H9 (cell line): ENCODE results near the gene LSP1. TPM values are rescaled to one million over a fixed set of nuclear protein-coding genes. Genes with fewer than 3 reads are reported as not detected.

Source experiments
- DNase-seq: peaks from one replicate; pipeline ENCODE4 v3.0.0-alpha.2; 2017
- H2AFZ ChIP-seq: one replicate; pipeline ENCODE4 v1.6.1; 2013; ENCODE audit warnings: mild to moderate bottlenecking, low read length, control low read depth, moderate library complexity
- H2AK5ac ChIP-seq: 2 replicates; pipeline ENCODE4 v1.6.1; 2013; ENCODE audit warnings: low read length, control low read depth, mixed read lengths; ENCODE audit not compliant: insufficient read length
- H2BK120ac ChIP-seq: one replicate; pipeline ENCODE4 v1.6.1; 2013; ENCODE audit warnings: low read depth, mild to moderate bottlenecking, low read length, control low read depth, inconsistent platforms; ENCODE audit not compliant: poor library complexity, severe bottlenecking
- H2BK12ac ChIP-seq: 2 replicates; pipeline ENCODE4 v1.6.1; 2013; ENCODE audit warnings: low read length, control low read depth, mixed read lengths, low read depth; ENCODE audit not compliant: insufficient read length
- H2BK15ac ChIP-seq: 2 replicates; pipeline ENCODE4 v1.6.1; 2013; ENCODE audit warnings: low read depth, low read length, control low read depth
- H2BK20ac ChIP-seq: one replicate; pipeline ENCODE4 v1.6.1; 2013; ENCODE audit warnings: low read depth, mild to moderate bottlenecking, low read length, control low read depth, inconsistent platforms; ENCODE audit not compliant: poor library complexity, severe bottlenecking
- H2BK5ac ChIP-seq: 2 replicates; pipeline ENCODE4 v1.6.1; 2013; ENCODE audit warnings: low read length, control low read depth, mixed read lengths; ENCODE audit not compliant: insufficient read length
- H3K14ac ChIP-seq: 2 replicates; pipeline ENCODE4 v1.6.1; 2013; ENCODE audit warnings: low read length, control low read depth; ENCODE audit not compliant: insufficient read depth
- H3K18ac ChIP-seq: 2 replicates; pipeline ENCODE4 v1.6.1; 2013; ENCODE audit warnings: low read depth, mild to moderate bottlenecking, mixed read lengths, low read length, control low read depth; ENCODE audit not compliant: insufficient read length
- H3K23ac ChIP-seq: 2 replicates; pipeline ENCODE4 v1.6.1; 2013; ENCODE audit warnings: low read length, control low read depth, mixed read lengths, low read depth; ENCODE audit not compliant: insufficient read length
- H3K23me2 ChIP-seq: 2 replicates; pipeline ENCODE4 v1.6.1; 2013; ENCODE audit warnings: low read depth, mild to moderate bottlenecking, mixed read lengths, low read length, control low read depth; ENCODE audit not compliant: insufficient read length, poor library complexity, severe bottlenecking
- H3K27ac ChIP-seq: 2 replicates; pipeline ENCODE4 v1.5.1; 2013; ENCODE audit warnings: low read length, control low read depth, mixed read lengths, low read depth; ENCODE audit not compliant: insufficient read length
- H3K27me3 ChIP-seq: 2 replicates; pipeline ENCODE4 v1.6.1; 2013; ENCODE audit warnings: low read length, control low read depth, inconsistent platforms; ENCODE audit not compliant: insufficient read depth
- H3K4ac ChIP-seq: 2 replicates; pipeline ENCODE4 v1.6.1; 2013; ENCODE audit warnings: low read depth, mild to moderate bottlenecking, control low read depth, inconsistent platforms, low read length, moderate library complexity
- H3K4me1 ChIP-seq: 2 replicates; pipeline ENCODE4 v1.6.1; 2013; ENCODE audit warnings: low read length, control low read depth, inconsistent platforms; ENCODE audit not compliant: insufficient read depth
- H3K4me2 ChIP-seq: 2 replicates; pipeline ENCODE4 v1.6.1; 2013; ENCODE audit warnings: low read length, control low read depth, mixed read lengths; ENCODE audit not compliant: insufficient read length, insufficient read depth
- H3K56ac ChIP-seq: 2 replicates; pipeline ENCODE4 v1.6.1; 2013; ENCODE audit warnings: low read depth, mild to moderate bottlenecking, mixed read lengths, low read length, control low read depth; ENCODE audit not compliant: insufficient read length
- H3K79me1 ChIP-seq: 2 replicates; pipeline ENCODE4 v1.6.1; 2013; ENCODE audit warnings: low read depth, mild to moderate bottlenecking, moderate library complexity, low read length, control low read depth, inconsistent platforms; ENCODE audit not compliant: insufficient read depth, poor library complexity, severe bottlenecking
- H3K79me2 ChIP-seq: 2 replicates; pipeline ENCODE4 v1.6.1; 2013; ENCODE audit warnings: low read length, control low read depth, inconsistent platforms; ENCODE audit not compliant: insufficient read depth
- H3K9ac ChIP-seq: 2 replicates; pipeline ENCODE4 v1.6.1; 2013; ENCODE audit warnings: low read length, control low read depth, mixed read lengths; ENCODE audit not compliant: insufficient read length; ENCODE audit errors: extremely low read depth
- H3K9me3 ChIP-seq: one replicate; pipeline ENCODE4 v1.6.1; 2013; ENCODE audit warnings: low read depth, low read length, inconsistent platforms; ENCODE audit not compliant: control insufficient read depth
- H3T11ph ChIP-seq: one replicate; pipeline ENCODE4 v1.6.1; 2013; ENCODE audit warnings: mild to moderate bottlenecking, low read length, control low read depth, inconsistent platforms
- H4K20me1 ChIP-seq: one replicate; pipeline ENCODE4 v1.6.1; 2013; ENCODE audit not compliant: control insufficient read depth, insufficient read length, insufficient read depth
- H4K5ac ChIP-seq: 2 replicates; pipeline ENCODE4 v1.6.1; 2013; ENCODE audit warnings: low read depth, mild to moderate bottlenecking, mixed read lengths, low read length, control low read depth; ENCODE audit not compliant: insufficient read length
- H4K8ac ChIP-seq: replicated peaks from 2 replicates; pipeline ENCODE4 v1.6.1; 2013; ENCODE audit warnings: low read length, control low read depth, mixed read lengths, low read depth; ENCODE audit not compliant: insufficient read length
- H4K91ac ChIP-seq: 2 replicates; pipeline ENCODE4 v1.6.1; 2013; ENCODE audit warnings: low read depth, mild to moderate bottlenecking, moderate library complexity, mixed read lengths, low read length, control low read depth; ENCODE audit not compliant: insufficient read length
- H3K27ac Mint-ChIP-seq, 3 experiments: 2 replicates in 2 of 3; 3 replicates in 1 of 3; pipeline ENCODE4 v1.8.0; 2020 to 2021; ENCODE audit warnings: mixed read lengths in 3 of 3, mild to moderate bottlenecking in 1 of 3, moderate library complexity in 1 of 3
- H3K27me3 Mint-ChIP-seq: 2 replicates; pipeline ENCODE4 v1.8.0; 2021; ENCODE audit warnings: low read depth, mild to moderate bottlenecking, moderate library complexity, mixed read lengths
- H3K36me3 Mint-ChIP-seq, 3 experiments: 2 replicates in 2 of 3; 3 replicates in 1 of 3; pipeline ENCODE4 v1.8.0; 2020 to 2021; ENCODE audit warnings: low read depth in 3 of 3, mixed read lengths in 3 of 3; ENCODE audit not compliant: insufficient read depth in 1 of 3
- H3K4me1 Mint-ChIP-seq, 2 experiments: 2 replicates each; pipeline ENCODE4 v1.8.0; 2020; ENCODE audit warnings: mixed read lengths in 2 of 2
- H3K4me3 Mint-ChIP-seq, 2 experiments: 2 replicates in 1 of 2; 3 replicates in 1 of 2; pipeline ENCODE4 v1.8.0; 2020 to 2021; ENCODE audit warnings: mild to moderate bottlenecking in 2 of 2, mixed read lengths in 2 of 2, moderate library complexity in 1 of 2
- H3K9me3 Mint-ChIP-seq, 2 experiments: 2 replicates in 1 of 2; 3 replicates in 1 of 2; pipeline ENCODE4 v1.8.0; 2020; ENCODE audit warnings: mild to moderate bottlenecking in 2 of 2, mixed read lengths in 2 of 2, moderate library complexity in 1 of 2
- CTCF ChIP-seq: fragments of 200-600 bp; sonication (generic); conservative IDR thresholded peaks from 3 replicates; pipeline ENCODE4 v1.8.0; 2021; ENCODE audit warnings: antibody characterized with exemption, mild to moderate bottlenecking
- WGBS: extraction: QIAGEN DNeasy Blood & Tissue Kit; methylation state at CpG from one replicate; pipeline ENCODE4 v1.1.7; 2013; ENCODE audit warnings: missing lambda C conversion rate, low lambda C conversion rate, mixed read lengths; ENCODE audit not compliant: insufficient read length; ENCODE audit errors: extremely low coverage; 5-methylcytosine and 5-hydroxymethylcytosine counted together
- total RNA-seq: library from RNA; stranded (reverse); gene quantifications from 2 replicates; pipeline ENCODE4 v1.2.1, GENCODE V29; 2021

Gene LSP1
- total RNA-seq, 1 experiment from 2014 or later = not detected

DNA sequence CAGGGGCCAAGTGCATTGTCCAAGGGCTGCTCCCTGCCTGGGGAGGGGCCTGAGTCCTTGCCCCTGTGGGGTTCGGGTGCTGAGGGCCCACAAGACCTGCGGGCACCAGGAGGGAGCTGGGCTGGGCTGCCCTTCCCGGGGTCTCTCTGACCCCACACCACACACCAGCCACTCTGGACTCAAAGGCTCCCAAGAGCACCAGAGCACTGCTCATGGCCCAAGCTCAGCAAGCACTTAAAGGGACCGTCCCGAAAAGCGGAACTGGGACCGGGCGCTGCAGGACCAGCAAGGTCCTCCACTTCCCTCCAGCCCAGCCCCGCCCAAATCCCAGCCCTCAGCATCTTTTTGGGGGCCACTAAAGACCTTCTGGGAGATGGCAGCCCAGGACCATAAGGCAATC is 5.3 kb downstream of the LSP1 start:
- H2BK15ac ChIP-seq = no peak overlapping the region
- H3K36me3 Mint-ChIP-seq = no peaks in the 10 kb centered on the region
- no peak overlapping the region for H3K56ac ChIP-seq
- DNase-seq = no peak
- H2BK20ac ChIP-seq = no peak overlapping the region
- no peak overlapping the region for H3T11ph ChIP-seq
- no peaks in the 10 kb centered on the region for H3K9me3 Mint-ChIP-seq
- no peaks in the 10 kb centered on the region for H4K20me1 ChIP-seq
- no peak overlapping the region for H2AK5ac ChIP-seq
- H3K4me3 Mint-ChIP-seq = no peak overlapping the region
- no peaks in the 10 kb centered on the region for H3K79me2 ChIP-seq
- H3K27me3 ChIP-seq = no peaks in the 10 kb centered on the region
- H3K4me1 Mint-ChIP-seq = 0 out of 4 replicates have a peak, but pooled peaks cover 0 to under 1% of the 10 kb centered on the region in 2 experiments
- H4K5ac ChIP-seq = no peak overlapping the region
- H3K23me2 ChIP-seq = no peaks in the 10 kb centered on the region
- no peak overlapping the region for H3K14ac ChIP-seq
- H3K27me3 Mint-ChIP-seq = peaks cover 7% of the 10 kb centered on the region
- no peak overlapping the region for H2BK5ac ChIP-seq
- TF ChIP-seq CTCF = no peak
- no peak overlapping the region for H4K91ac ChIP-seq
- no peak overlapping the region for H3K23ac ChIP-seq
- H2BK12ac ChIP-seq = no peak overlapping the region
- no peak overlapping the region for H3K4me2 ChIP-seq
- peaks cover 1% of the 10 kb centered on the region; the same call in 1 of the 2 replicates for H3K4me1 ChIP-seq
- H3K9ac ChIP-seq = no peak overlapping the region
- WGBS = no CpG with 5 or more reads among the region's 9 CpGs
- no peaks in the 10 kb centered on the region for H3K9me3 ChIP-seq
- no peaks in the 10 kb centered on the region for H3K79me1 ChIP-seq
- no peak overlapping the region for H2AFZ ChIP-seq
- no peak overlapping the region for H3K4ac ChIP-seq
- no peak overlapping the region for H3K18ac ChIP-seq
- H4K8ac ChIP-seq = no peak overlapping the region
- no peak overlapping the region; a peak in 1 of 7 replicates for H3K27ac Mint-ChIP-seq
- H3K27ac ChIP-seq = no peak overlapping the region
- H2BK120ac ChIP-seq = no peak overlapping the region
